Suprapubic skin (tissue), 4 donors: Measurements from ENCODE around the gene GLIPR1L2.

Source experiments
- CTCF ChIP-seq, 2 donors: fragments of 200-600 bp in 1 of 2; fragments of 450-650 bp in 1 of 2; sonication (generic) in 1 of 2; IDR thresholded peaks; one replicate each; pipeline ENCODE4 v1.5.1; 2016 to 2019; ENCODE audit warnings: antibody characterized with exemption in 2 of 2, mild to moderate bottlenecking in 1 of 2, moderate library complexity in 1 of 2
- EP300 ChIP-seq: sonication (generic); formaldehyde crosslinking; IDR thresholded peaks from one replicate; pipeline ENCODE4 v1.6.1; 2017; ENCODE audit warnings: antibody characterized with exemption
- POLR2A ChIP-seq, 2 donors: fragments of 450-650 bp; IDR thresholded peaks; one replicate each; pipeline ENCODE4 v1.6.1; 2017; ENCODE audit warnings: antibody characterized with exemption in 2 of 2, mild to moderate bottlenecking in 2 of 2, moderate library complexity in 2 of 2
- POLR2AphosphoS5 ChIP-seq, 3 donors: sonication (generic); formaldehyde crosslinking; IDR thresholded peaks; one replicate each; pipeline ENCODE4 v1.6.1; 2017; ENCODE audit warnings: antibody characterized with exemption in 3 of 3

- TF ChIP-seq CTCF (IDR thresholded peaks at IDR 0.05) (no peak), POLR2AphosphoS5 (IDR thresholded peaks at IDR 0.05) (no peak), EP300 (no peak), POLR2A (IDR thresholded peaks at IDR 0.05) (no peak)
Measured at GRCh38 chr12:75404231-75404630, 13.3 kb downstream of the GLIPR1L2 start.
